GM18498 (cell line): ENCODE data around the gene ENHO.
"Not testable (repeated sequence)": the region's sequence is repeated elsewhere in the genome, so short reads cannot be mapped to it uniquely, and the experiment has no call there.

Experiments
- ATAC-seq: cut with Tn5 transposase; IDR thresholded peaks from one replicate; pipeline ENCODE4 v1.9.1; 2021; ENCODE audit warnings: mild to moderate bottlenecking, moderate library complexity; ENCODE audit not compliant: unreplicated experiment

ENHO gene

DNA sequence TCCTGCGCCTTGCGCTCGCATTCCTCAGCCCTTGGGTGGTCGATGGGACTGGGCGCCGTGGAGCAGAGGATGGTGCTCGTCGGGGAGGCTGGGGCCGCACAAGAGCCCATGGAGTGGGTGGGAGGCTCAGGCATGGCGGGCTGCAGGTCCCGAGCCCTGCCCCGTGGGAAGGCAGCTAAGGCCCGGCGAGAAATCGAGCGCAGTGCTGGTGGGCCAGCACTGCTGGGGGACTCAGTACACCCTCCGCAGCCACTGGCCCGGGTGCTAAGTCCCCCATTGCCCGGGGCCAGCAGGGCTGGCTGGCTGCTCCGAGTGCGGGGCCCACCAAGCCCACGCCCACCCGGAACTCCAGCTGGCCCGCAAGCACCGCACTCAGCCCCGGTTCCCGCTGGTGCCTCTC, 40.0 kb downstream of the ENHO start:
- not testable (repeated sequence) for ATAC-seq

DNA sequence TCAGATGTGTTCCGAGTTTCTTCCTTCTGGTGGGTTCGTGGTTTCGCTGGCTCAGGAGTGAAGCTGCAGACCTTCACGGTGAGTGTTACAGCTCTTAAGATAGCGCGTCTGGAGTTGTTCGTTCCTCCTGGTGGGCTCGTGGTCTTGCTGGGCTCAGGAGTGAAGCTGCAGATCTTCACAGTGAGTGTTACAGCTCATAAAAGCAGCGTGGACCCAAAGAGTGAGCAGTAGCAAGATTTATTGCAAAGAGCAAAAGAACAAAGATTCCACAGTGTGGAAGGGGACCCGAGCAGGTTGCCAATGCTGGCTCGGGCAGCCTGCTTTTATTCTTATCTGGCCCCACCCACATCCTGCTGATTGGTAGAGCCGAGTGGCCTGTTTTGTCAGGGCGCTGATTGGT, 41.2 kb downstream of the ENHO start:
- not testable (repeated sequence) for ATAC-seq

DNA sequence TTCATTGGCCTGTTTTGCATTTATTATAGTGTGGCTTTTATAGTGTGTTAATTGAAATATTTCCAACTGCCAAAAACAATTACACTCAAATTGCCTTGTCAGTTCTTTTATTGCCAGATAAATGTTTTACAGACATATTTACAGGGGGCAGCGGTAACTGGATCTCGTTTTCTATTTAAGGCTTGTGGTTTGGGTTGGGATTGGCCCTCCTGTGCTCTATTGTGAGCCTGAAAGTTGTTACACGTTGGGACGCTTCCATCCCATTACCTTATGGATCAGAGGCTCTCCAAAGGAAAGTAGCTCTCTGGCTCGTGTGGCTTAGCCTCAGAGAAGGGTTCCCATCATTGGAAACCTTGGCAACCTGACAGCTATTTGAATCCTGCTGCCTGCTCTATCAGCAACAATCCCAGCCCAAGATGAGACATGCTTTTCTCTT, 43.3 kb downstream of the ENHO start:
- no peak for ATAC-seq

DNA sequence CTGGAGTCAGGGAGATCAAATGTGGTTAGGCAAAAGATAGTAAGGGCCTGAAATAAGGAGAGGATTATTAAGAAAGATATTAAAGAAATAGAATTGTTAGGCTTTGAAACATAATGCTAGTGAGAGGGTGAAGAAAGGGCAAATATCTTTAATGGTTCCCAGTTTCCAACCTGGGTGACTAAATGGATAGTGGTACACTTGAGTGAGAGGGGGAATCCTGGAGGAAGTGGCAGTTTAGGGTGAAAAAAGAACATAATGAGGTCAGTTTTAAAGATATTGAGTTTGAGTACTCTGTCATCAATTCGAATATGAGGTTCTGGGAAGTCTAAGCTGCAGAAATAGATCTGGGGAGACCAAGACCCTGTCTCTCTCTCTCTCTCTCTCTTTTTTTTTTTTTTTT, 45.2 kb downstream of the ENHO start:
- no peak for ATAC-seq

DNA sequence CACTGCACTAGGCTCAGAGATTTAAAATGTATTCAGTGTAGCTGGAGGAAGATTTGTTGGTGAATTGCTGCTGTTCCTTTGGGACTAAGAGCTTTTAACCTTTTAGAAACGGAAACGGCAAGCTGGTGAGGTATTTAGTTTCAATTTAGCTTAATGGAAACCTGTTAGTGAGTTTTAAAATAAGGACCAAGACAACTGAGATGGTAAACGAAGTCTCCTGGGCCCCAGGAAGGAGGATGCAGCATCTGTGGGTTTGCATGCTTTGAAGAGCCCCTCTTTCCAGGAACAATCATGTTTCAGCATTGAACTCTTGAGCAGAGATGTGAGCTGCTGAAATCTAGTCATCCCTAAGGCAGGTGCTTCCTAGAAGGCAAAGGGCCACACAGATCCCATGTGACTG, 47.7 kb downstream of the ENHO start:
- ATAC-seq = no peak
